ENCODE results near the gene SLC27A3. TPM values are rescaled to one million over a fixed set of nuclear protein-coding genes. Genes with fewer than 3 reads are reported as not detected.
A peak's percentile ranks its signal among the peaks of the same experiment; 100 is the strongest.

The SLC27A3 gene
- total RNA-seq, 3 donors from 2014 or later (not counting 1 experiment from before 2014, with no cell fraction given), result 65.3 to 107 (median 89.8) TPM

DNA sequence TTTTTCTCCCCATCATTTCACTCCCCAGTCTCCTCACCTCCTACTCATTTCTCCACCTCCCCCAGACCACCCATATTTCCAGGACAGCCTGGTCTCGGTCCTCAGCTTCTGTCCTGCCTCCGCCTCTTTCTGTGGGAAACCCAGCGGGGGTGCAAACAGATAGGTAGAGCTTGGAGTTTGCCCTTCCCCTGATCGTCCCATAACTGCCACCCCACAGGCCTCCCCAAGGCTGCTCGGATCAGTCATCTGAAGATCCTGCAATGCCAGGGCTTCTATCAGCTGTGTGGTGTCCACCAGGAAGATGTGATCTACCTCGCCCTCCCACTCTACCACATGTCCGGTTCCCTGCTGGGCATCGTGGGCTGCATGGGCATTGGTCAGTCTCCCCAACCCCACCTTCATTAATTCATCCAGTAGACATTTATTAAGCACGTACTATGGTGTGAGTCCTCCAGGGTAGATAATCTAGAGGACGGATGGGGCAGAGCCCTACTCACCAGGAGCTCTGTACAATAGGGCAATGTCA, 1.7 kb downstream of the SLC27A3 start:
- Mint-ChIP-seq H3K9me3 (no peaks in the 10 kb centered on the region), H3K36me3 (no peaks in the 10 kb centered on the region), H3K4me1 (peaks cover 41 to 58% of the 10 kb centered on the region in 2 donors), H3K27ac (peak overlapping the region; percentile 92), H3K27me3 (ENCODE audit: low read depth in 2 of 2) (no peaks in the 10 kb centered on the region), H3K4me3 (peak overlapping the region; percentile 91)
- H3K36me3 ChIP-seq (ENCODE audit: control insufficient read depth, insufficient read depth, low read length), result peaks cover 33% of the 10 kb centered on the region
- TF ChIP-seq, protein P1, sequence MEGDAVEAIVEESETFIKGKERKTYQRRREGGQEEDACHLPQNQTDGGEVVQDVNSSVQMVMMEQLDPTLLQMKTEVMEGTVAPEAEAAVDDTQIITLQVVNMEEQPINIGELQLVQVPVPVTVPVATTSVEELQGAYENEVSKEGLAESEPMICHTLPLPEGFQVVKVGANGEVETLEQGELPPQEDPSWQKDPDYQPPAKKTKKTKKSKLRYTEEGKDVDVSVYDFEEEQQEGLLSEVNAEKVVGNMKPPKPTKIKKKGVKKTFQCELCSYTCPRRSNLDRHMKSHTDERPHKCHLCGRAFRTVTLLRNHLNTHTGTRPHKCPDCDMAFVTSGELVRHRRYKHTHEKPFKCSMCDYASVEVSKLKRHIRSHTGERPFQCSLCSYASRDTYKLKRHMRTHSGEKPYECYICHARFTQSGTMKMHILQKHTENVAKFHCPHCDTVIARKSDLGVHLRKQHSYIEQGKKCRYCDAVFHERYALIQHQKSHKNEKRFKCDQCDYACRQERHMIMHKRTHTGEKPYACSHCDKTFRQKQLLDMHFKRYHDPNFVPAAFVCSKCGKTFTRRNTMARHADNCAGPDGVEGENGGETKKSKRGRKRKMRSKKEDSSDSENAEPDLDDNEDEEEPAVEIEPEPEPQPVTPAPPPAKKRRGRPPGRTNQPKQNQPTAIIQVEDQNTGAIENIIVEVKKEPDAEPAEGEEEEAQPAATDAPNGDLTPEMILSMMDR (IDR thresholded peaks at IDR 0.05), result no peak
- H3K27ac ChIP-seq (ENCODE audit: low read length), result peak overlapping the region; percentile 89
- peak overlapping the region; percentile 47 for H3K4me3 ChIP-seq (ENCODE audit: low read length)
- H3K9me3 ChIP-seq (ENCODE audit: control insufficient read depth, insufficient read depth, low read length), result no peaks in the 10 kb centered on the region
- intact Hi-C loops (cut with micrococcal nuclease), result loop anchor here (1.0 to 10.0 kb wide), 3 partner anchors 14 to 102 kb away; partner anchors contain the start of genes ILF2, INTS3 and NPR1
- H3K27me3 ChIP-seq (ENCODE audit: control insufficient read depth, insufficient read depth, low read length), result no peaks in the 10 kb centered on the region
- DNase-seq, result no peak
- peaks cover 51% of the 10 kb centered on the region for H3K4me1 ChIP-seq (ENCODE audit: control insufficient read depth, insufficient read depth, low read length)
- 90% methylated on average over 10 of the region's 10 CpGs for WGBS (ENCODE audit: insufficient coverage)
- no peak for ATAC-seq

DNA sequence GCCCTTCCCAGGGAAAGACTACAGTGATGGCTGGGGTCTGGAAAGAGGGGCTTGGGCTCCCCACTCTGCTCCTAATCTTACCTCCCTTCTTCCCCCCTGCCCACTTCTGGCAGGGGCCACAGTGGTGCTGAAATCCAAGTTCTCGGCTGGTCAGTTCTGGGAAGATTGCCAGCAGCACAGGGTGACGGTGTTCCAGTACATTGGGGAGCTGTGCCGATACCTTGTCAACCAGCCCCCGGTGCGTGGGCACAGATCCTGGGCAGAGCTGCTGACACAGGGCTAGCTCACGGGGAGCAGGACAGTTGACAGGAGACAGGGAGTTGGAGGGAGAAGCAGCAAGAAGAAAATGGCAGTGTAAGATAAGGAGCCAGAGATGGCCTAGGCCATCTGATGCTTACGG, 2.4 kb downstream of the SLC27A3 start:
- H3K4me3 ChIP-seq (ENCODE audit: low read length), result no peak overlapping the region
- no peak for ATAC-seq
- peaks cover 52% of the 10 kb centered on the region for H3K4me1 ChIP-seq (ENCODE audit: control insufficient read depth, insufficient read depth, low read length)
- H3K36me3 Mint-ChIP-seq, result no peaks in the 10 kb centered on the region
- H3K27me3 Mint-ChIP-seq (ENCODE audit: low read depth in 2 of 2), result no peaks in the 10 kb centered on the region
- TF ChIP-seq, protein P1 (IDR thresholded peaks at IDR 0.05), result no peak
- no peaks in the 10 kb centered on the region for H3K9me3 Mint-ChIP-seq
- peaks cover 26% of the 10 kb centered on the region for H3K36me3 ChIP-seq (ENCODE audit: control insufficient read depth, insufficient read depth, low read length)
- H3K9me3 ChIP-seq (ENCODE audit: control insufficient read depth, insufficient read depth, low read length), result no peaks in the 10 kb centered on the region
- peak overlapping the region; percentile 92 for H3K27ac Mint-ChIP-seq
- no peak overlapping the region for H3K4me3 Mint-ChIP-seq
- H3K27me3 ChIP-seq (ENCODE audit: control insufficient read depth, insufficient read depth, low read length), result no peaks in the 10 kb centered on the region
- H3K4me1 Mint-ChIP-seq, result peaks cover 41 to 59% of the 10 kb centered on the region in 2 donors
- WGBS (ENCODE audit: insufficient coverage), result 98% methylated on average over 7 of the region's 7 CpGs
- intact Hi-C loops (cut with micrococcal nuclease), result loop anchor here (5.0 to 10.0 kb wide), 2 partner anchors 50 to 103 kb away; partner anchors contain the start of genes ILF2, INTS3 and NPR1
- peak overlapping the region; percentile 31 for H3K27ac ChIP-seq (ENCODE audit: low read length)
- no peak for DNase-seq

DNA sequence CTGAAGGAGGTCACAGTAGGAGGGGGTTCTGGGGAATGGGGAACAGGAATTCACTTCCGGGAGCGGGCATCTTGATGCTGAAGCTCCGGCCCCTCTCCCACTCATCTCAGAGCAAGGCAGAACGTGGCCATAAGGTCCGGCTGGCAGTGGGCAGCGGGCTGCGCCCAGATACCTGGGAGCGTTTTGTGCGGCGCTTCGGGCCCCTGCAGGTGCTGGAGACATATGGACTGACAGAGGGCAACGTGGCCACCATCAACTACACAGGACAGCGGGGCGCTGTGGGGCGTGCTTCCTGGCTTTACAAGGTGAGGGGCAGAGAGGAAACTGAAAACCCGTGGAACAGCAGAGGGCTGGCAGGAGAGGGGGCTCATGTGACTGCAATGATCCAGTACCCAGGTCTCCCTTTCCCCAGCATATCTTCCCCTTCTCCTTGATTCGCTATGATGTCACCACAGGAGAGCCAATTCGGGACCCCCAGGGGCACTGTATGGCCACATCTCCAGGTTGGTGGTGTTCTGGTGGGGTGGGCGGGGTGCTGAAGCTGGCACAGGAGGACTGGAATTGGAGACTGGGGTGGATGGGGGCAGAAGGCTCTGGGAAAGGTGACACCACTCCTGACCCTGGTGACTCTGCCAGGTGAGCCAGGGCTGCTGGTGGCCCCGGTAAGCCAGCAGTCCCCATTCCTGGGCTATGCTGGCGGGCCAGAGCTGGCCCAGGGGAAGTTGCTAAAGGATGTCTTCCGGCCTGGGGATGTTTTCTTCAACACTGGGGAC, 3.0 kb downstream of the SLC27A3 start:
- Histone ChIP-seq H3K27ac (ENCODE audit: low read length) (no peak overlapping the region), H3K36me3 (ENCODE audit: control insufficient read depth, insufficient read depth, low read length) (peaks cover 24% of the 10 kb centered on the region), H3K4me1 (ENCODE audit: control insufficient read depth, insufficient read depth, low read length) (peaks cover 52% of the 10 kb centered on the region), H3K27me3 (ENCODE audit: control insufficient read depth, insufficient read depth, low read length) (no peaks in the 10 kb centered on the region), H3K4me3 (ENCODE audit: low read length) (no peak overlapping the region), H3K9me3 (ENCODE audit: control insufficient read depth, insufficient read depth, low read length) (no peaks in the 10 kb centered on the region)
- no peaks in the 10 kb centered on the region for H3K9me3 Mint-ChIP-seq
- H3K27me3 Mint-ChIP-seq (ENCODE audit: low read depth in 2 of 2), result no peaks in the 10 kb centered on the region
- WGBS (ENCODE audit: insufficient coverage), result 95% methylated on average over 21 of the region's 22 CpGs
- peaks cover 41 to 64% of the 10 kb centered on the region in 2 donors for H3K4me1 Mint-ChIP-seq
- no peak for DNase-seq
- peak overlapping the region; percentile 92 for H3K27ac Mint-ChIP-seq
- ATAC-seq, result no peak
- H3K4me3 Mint-ChIP-seq, result no peak overlapping the region
- intact Hi-C loops (cut with micrococcal nuclease), result loop anchor here (5.0 to 10.0 kb wide), 2 partner anchors 51 to 103 kb away; partner anchors contain the start of genes ILF2, INTS3 and NPR1
- TF ChIP-seq, protein P1 (IDR thresholded peaks at IDR 0.05), result no peak
- no peaks in the 10 kb centered on the region for H3K36me3 Mint-ChIP-seq

Data from natural killer cell (primary cell).